Chondrocyte (in vitro differentiated cells): ENCODE measurements around the gene STK10. TPM values are rescaled to one million over a fixed set of nuclear protein-coding genes. Genes with fewer than 3 reads are reported as not detected.
A peak's percentile ranks its signal among the peaks of the same experiment; 100 is the strongest.

Source experiments
- DNase-seq: peaks from one replicate; pipeline ENCODE4 v3.0.0; 2021; ENCODE audit warnings: mixed read lengths, low spot score
- H3K27ac Mint-ChIP-seq: one replicate; pipeline ENCODE4 v1.8.0; 2021; ENCODE audit warnings: mild to moderate bottlenecking, moderate library complexity, mixed read lengths; ENCODE audit not compliant: unreplicated experiment
- H3K27me3 Mint-ChIP-seq: 2 replicates; pipeline ENCODE4 v1.8.0; 2021; ENCODE audit warnings: low read depth, mixed read lengths
- H3K36me3 Mint-ChIP-seq: 2 replicates; pipeline ENCODE4 v1.8.0; 2021; ENCODE audit warnings: low read depth, mixed read lengths
- H3K4me1 Mint-ChIP-seq: 2 replicates; pipeline ENCODE4 v1.8.0; 2021; ENCODE audit warnings: low read depth, mild to moderate bottlenecking, mixed read lengths
- H3K4me3 Mint-ChIP-seq: one replicate; pipeline ENCODE4 v1.8.0; 2021; ENCODE audit warnings: mild to moderate bottlenecking, moderate library complexity, mixed read lengths; ENCODE audit not compliant: unreplicated experiment
- H3K9me3 Mint-ChIP-seq: 2 replicates; pipeline ENCODE4 v1.8.0; 2021; ENCODE audit warnings: low read depth, mixed read lengths
- total RNA-seq: library from RNA; stranded (reverse); gene quantifications from 3 replicates; pipeline ENCODE4 v1.2.1, GENCODE V29; 2021
- TF ChIP-seq, protein P1 (sequence below): fragments of 200-600 bp; sonication (generic); IDR thresholded peaks from 2 replicates; pipeline ENCODE4 v1.5.0; 2021; ENCODE audit warnings: antibody characterized with exemption, mild to moderate bottlenecking, moderate library complexity

The STK10 gene
- total RNA-seq, 1 donor from 2014 or later: 45.9 TPM

DNA sequence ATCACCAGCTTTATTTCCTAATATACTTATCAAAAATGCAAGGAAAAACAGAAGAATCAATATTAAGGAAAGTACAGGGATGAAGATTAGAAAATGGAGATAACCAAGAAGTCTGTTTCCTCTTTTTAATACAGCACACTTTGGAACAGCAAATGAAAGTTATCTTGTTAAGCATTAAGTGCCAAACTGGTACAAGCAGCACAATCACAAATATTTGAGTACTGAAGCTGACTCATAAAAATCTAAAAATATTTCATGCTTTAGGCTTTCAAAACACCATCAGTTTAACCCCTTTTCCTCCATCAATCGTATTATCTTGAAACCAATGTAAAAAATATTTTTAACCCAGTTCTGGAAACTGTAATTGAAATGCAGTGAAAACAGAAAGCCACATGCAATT lies 184.3 kb downstream of the STK10 start:
- Mint-ChIP-seq H3K4me3 (peak overlapping the region; percentile 59), H3K27me3 (no peaks in the 10 kb centered on the region), H3K9me3 (no peaks in the 10 kb centered on the region), H3K4me1 (peaks cover 65% of the 10 kb centered on the region), H3K36me3 (no peaks in the 10 kb centered on the region), H3K27ac (peak overlapping the region; percentile 85)
- DNase-seq: no peak
- TF ChIP-seq, protein P1, sequence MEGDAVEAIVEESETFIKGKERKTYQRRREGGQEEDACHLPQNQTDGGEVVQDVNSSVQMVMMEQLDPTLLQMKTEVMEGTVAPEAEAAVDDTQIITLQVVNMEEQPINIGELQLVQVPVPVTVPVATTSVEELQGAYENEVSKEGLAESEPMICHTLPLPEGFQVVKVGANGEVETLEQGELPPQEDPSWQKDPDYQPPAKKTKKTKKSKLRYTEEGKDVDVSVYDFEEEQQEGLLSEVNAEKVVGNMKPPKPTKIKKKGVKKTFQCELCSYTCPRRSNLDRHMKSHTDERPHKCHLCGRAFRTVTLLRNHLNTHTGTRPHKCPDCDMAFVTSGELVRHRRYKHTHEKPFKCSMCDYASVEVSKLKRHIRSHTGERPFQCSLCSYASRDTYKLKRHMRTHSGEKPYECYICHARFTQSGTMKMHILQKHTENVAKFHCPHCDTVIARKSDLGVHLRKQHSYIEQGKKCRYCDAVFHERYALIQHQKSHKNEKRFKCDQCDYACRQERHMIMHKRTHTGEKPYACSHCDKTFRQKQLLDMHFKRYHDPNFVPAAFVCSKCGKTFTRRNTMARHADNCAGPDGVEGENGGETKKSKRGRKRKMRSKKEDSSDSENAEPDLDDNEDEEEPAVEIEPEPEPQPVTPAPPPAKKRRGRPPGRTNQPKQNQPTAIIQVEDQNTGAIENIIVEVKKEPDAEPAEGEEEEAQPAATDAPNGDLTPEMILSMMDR: no peak

- H3K27ac Mint-ChIP-seq: peak overlapping the region; percentile 85
- TF ChIP-seq, protein P1: no peak
- peak overlapping the region; percentile 59 for H3K4me3 Mint-ChIP-seq
- H3K27me3 Mint-ChIP-seq: no peaks in the 10 kb centered on the region
- no peaks in the 10 kb centered on the region for H3K9me3 Mint-ChIP-seq
- no peaks in the 10 kb centered on the region for H3K36me3 Mint-ChIP-seq
- no peak for DNase-seq
- peaks cover 62% of the 10 kb centered on the region for H3K4me1 Mint-ChIP-seq
Observed at GRCh38 chr5:172002840-172003512, 185.0 kb downstream of the STK10 start.

DNA sequence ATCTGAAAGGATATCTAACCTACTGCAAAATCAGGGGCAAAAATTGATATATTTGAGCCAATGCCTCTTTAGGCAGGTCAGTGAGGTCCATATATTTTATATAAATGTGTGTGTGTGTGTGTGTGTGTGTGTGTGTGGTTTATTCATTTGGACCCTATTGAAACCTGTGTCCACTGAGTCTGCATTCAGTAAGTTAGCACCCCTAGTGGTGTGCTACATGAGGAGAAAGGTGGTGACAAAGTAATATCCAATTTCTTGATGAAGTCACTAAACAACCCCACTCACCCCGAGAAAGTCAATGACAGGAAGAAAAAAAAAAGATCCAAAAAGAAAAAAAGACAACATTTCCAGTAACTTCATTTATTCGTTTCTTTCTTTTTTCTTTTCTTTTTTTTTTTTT lies 185.7 kb downstream of the STK10 start:
- no peak for DNase-seq
- Mint-ChIP-seq H3K4me1 (peaks cover 61% of the 10 kb centered on the region), H3K27me3 (no peaks in the 10 kb centered on the region), H3K4me3 (no peak overlapping the region), H3K36me3 (no peaks in the 10 kb centered on the region), H3K9me3 (no peaks in the 10 kb centered on the region), H3K27ac (peak overlapping the region; percentile 85)
- TF ChIP-seq, protein P1: peak; percentile 71

- H3K4me1 Mint-ChIP-seq: peaks cover 62% of the 10 kb centered on the region
- H3K27ac Mint-ChIP-seq: no peak overlapping the region
- no peaks in the 10 kb centered on the region for H3K36me3 Mint-ChIP-seq
- H3K27me3 Mint-ChIP-seq: no peaks in the 10 kb centered on the region
- H3K9me3 Mint-ChIP-seq: no peaks in the 10 kb centered on the region
- DNase-seq: no peak
- TF ChIP-seq, protein P1: no peak
- H3K4me3 Mint-ChIP-seq: no peak overlapping the region
Observed at GRCh38 chr5:171999877-172000276, 188.1 kb downstream of the STK10 start.

DNA sequence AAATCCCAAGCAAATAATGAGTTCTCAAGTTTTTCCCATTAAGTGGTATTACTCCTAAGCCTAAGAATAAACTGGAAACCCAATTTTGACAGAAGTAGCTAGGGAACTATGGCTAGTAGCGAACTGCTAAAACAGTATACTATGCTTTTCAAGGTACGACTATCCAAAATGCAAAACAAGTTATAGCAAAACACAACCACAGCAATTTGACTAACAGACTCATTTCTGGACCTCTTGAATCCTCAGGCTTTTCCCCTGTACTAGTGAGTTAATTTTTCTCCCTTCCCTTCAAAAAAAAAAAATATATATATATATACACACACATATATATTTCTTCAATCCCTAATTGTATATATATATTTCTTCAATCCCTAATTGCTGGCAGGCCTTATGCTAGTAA lies 188.9 kb downstream of the STK10 start:
- no peak for DNase-seq
- no peaks in the 10 kb centered on the region for H3K27me3 Mint-ChIP-seq
- H3K36me3 Mint-ChIP-seq: no peaks in the 10 kb centered on the region
- TF ChIP-seq, protein P1: no peak
- H3K4me1 Mint-ChIP-seq: peaks cover 58% of the 10 kb centered on the region
- no peak overlapping the region for H3K4me3 Mint-ChIP-seq
- H3K9me3 Mint-ChIP-seq: no peaks in the 10 kb centered on the region
- no peak overlapping the region for H3K27ac Mint-ChIP-seq
